SK-N-MC (cell line): ENCODE data around the gene CNGB1.

Experiments
- EZH2 ChIP-seq: fragments of 200-600 bp; sonication (generic); IDR thresholded peaks from one replicate; pipeline ENCODE4 v1.6.1; 2017; ENCODE audit warnings: antibody characterized with exemption
- POLR2AphosphoS5 ChIP-seq: IDR thresholded peaks from 2 replicates; pipeline ENCODE4 v1.6.1; 2012; ENCODE audit warnings: mild to moderate bottlenecking, low read depth, low read length, borderline replicate concordance

DNA sequence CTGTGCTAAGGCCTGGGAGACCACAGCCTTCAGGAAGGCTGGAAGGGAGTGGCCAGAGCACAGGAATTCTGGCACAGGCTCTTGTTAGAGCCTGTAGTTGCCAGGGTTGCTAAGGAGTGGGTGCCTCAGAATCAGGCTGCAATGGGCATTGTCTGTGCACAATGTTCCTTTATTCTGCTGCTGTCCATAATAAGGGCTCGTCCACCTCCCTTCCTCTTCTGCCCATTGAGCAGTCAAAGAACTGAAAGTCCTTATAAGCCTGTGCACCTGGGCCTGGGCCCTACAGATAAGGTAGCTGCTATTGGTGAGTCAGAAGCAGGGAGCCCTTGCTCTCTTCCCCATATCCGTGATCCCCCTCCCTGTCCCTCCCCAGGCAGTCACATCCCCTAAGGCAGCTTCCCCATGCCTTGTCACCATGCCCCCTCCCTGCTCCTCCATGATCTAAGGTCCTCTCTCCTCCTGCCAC, 5.4 kb upstream of the CNGB1 start:
- TF ChIP-seq POLR2AphosphoS5: no peak
- TF ChIP-seq EZH2: no peak
